Mesothelial cell of epicardium (in vitro differentiated cells): ENCODE measurements around the gene C9orf85. TPM values are rescaled to one million over a fixed set of nuclear protein-coding genes. Genes with fewer than 3 reads are reported as not detected.

ENCODE experiments used
- DNase-seq, 2 experiments: peaks; one replicate each; pipeline ENCODE4 v3.0.0; 2021; ENCODE audit warnings: low spot score in 2 of 2; ENCODE audit not compliant: unreplicated experiment in 2 of 2
- H3K27ac Mint-ChIP-seq: 2 replicates; pipeline ENCODE4 v1.8.0; 2021; ENCODE audit warnings: mixed read lengths
- H3K27me3 Mint-ChIP-seq: 2 replicates; pipeline ENCODE4 v1.8.0; 2021; ENCODE audit warnings: low read depth, mixed read lengths
- H3K36me3 Mint-ChIP-seq: 2 replicates; pipeline ENCODE4 v1.8.0; 2021; ENCODE audit warnings: mixed read lengths
- H3K4me1 Mint-ChIP-seq: 2 replicates; pipeline ENCODE4 v1.8.0; 2021; ENCODE audit warnings: mixed read lengths
- H3K4me3 Mint-ChIP-seq: 2 replicates; pipeline ENCODE4 v1.8.0; 2021; ENCODE audit warnings: mild to moderate bottlenecking, moderate library complexity, mixed read lengths
- H3K9me3 Mint-ChIP-seq: 2 replicates; pipeline ENCODE4 v1.8.0; 2021; ENCODE audit warnings: mixed read lengths
- total RNA-seq: library from RNA; stranded (reverse); gene quantifications from 3 replicates; pipeline ENCODE4 v1.2.1, GENCODE V29; 2021
- TF ChIP-seq, protein P1 (sequence below): fragments of 200-600 bp; sonication (generic); IDR thresholded peaks from one replicate; pipeline ENCODE4 v1.5.0; 2021; ENCODE audit warnings: antibody characterized with exemption; ENCODE audit not compliant: unreplicated experiment

The C9orf85 gene
- total RNA-seq, 1 donor from 2014 or later: 15.2 TPM

DNA sequence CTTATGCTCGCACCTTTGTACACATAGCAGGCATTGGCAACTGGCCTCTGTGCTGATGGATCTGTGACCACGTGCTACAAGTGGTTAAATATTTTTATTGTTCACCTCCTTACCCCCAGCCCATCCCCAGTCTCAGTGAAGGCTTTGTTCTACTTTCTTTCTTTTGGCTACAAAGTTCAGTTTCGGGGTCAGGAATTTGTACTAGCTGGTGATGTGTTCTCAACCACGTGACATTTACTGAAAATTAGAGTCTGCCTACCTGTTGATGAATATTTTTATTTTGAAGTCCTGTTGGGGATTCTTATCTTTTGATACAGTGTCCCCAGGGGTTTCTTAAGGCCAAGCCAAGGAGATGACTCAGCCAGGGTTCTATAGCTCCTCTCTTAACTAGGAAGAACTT lies 101.2 kb downstream of the C9orf85 start:
- Mint-ChIP-seq H3K27ac (no peak overlapping the region), H3K27me3 (no peaks in the 10 kb centered on the region), H3K4me1 (no peaks in the 10 kb centered on the region), H3K36me3 (no peaks in the 10 kb centered on the region), H3K9me3 (no peaks in the 10 kb centered on the region), H3K4me3 (no peak overlapping the region)
- TF ChIP-seq, protein P1, sequence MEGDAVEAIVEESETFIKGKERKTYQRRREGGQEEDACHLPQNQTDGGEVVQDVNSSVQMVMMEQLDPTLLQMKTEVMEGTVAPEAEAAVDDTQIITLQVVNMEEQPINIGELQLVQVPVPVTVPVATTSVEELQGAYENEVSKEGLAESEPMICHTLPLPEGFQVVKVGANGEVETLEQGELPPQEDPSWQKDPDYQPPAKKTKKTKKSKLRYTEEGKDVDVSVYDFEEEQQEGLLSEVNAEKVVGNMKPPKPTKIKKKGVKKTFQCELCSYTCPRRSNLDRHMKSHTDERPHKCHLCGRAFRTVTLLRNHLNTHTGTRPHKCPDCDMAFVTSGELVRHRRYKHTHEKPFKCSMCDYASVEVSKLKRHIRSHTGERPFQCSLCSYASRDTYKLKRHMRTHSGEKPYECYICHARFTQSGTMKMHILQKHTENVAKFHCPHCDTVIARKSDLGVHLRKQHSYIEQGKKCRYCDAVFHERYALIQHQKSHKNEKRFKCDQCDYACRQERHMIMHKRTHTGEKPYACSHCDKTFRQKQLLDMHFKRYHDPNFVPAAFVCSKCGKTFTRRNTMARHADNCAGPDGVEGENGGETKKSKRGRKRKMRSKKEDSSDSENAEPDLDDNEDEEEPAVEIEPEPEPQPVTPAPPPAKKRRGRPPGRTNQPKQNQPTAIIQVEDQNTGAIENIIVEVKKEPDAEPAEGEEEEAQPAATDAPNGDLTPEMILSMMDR: no peak
- DNase-seq: no peak

DNA sequence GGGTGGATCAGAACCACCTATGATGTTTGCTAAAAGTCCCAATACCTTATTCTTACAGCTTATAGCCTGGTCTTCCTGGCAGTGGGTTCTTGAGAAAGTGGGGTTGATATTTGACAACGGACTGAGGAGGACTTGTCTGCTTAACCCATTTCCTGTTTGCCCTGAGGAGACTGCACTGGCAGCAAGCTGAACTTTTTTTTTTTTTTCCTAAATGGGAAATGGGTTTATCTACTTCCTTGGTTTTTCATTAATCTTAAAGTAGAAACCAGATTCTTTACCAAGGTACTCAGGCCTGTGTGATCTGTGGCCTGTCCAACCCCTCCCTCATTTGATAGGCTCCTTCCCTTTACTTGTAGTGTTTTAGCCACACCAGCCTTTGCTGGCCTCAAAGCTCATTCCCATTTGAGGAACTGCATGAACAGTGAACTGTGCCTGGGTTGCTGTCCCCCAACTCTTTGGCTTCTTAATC lies 101.9 kb downstream of the C9orf85 start:
- no peaks in the 10 kb centered on the region for H3K9me3 Mint-ChIP-seq
- no peak overlapping the region for H3K4me3 Mint-ChIP-seq
- no peak for DNase-seq
- H3K27ac Mint-ChIP-seq: no peak overlapping the region
- TF ChIP-seq, protein P1: no peak
- no peaks in the 10 kb centered on the region for H3K36me3 Mint-ChIP-seq
- no peaks in the 10 kb centered on the region for H3K27me3 Mint-ChIP-seq
- H3K4me1 Mint-ChIP-seq: no peaks in the 10 kb centered on the region

DNA sequence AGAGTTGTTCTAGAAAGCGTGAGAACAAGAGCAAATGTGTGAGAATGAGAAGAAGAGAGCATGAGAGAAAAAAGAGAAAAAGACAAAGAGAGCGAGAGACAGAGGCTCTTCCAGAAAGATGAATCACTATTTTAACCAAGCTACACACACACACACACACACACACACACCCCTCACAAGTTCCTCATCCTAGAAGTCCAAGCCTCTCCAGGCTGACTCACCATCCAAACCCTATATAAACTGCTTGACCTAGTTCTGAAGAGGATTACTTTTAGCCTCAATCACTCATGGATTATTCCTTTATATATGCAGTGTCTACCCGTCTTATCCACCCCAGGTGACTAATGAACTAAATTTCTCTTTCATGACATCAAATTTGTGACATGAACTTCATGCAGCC lies 111.4 kb downstream of the C9orf85 start:
- TF ChIP-seq, protein P1: no peak
- Mint-ChIP-seq H3K27me3 (no peaks in the 10 kb centered on the region), H3K9me3 (peaks cover 5% of the 10 kb centered on the region), H3K36me3 (no peaks in the 10 kb centered on the region), H3K27ac (no peak overlapping the region), H3K4me1 (no peaks in the 10 kb centered on the region), H3K4me3 (no peak overlapping the region)
- DNase-seq: no peak

Other genes with a start within 250 kb of the C9orf85 start
- 111 to 122 TPM (median 114 TPM) in 3 replicates for gene CEMIP2, start 143.1 kb upstream of the C9orf85 start, total RNA-seq
- 27.0 to 30.3 TPM (median 27.8 TPM) in 3 replicates for gene ABHD17B, start 446 bp upstream of the C9orf85 start, total RNA-seq
- gene C9orf57, start 149.0 kb downstream of the C9orf85 start, total RNA-seq: not detected in 3 replicates
- 0.22 to 0.58 TPM (median 0.43 TPM) in 3 replicates for gene GDA, start 237.8 kb downstream of the C9orf85 start, total RNA-seq